Epidermal melanocyte (primary cell): ENCODE data around the gene FHIP1B.

ENCODE experiments used
- DNase-seq: peaks from one replicate; pipeline ENCODE4 v3.0.0; 2011; ENCODE audit warnings: low spot score; ENCODE audit not compliant: insufficient read length

The FHIP1B gene

GRCh38 chr11:6201481-6201880, 33.0 kb downstream of the FHIP1B start:
- DNase-seq = no peak

- no peak for DNase-seq
These were observed 33.5 kb downstream of the FHIP1B start for GRCh38 chr11:6200975-6201374.

- no peak for DNase-seq
These were observed 35.1 kb downstream of the FHIP1B start, which contains the start of gene OR52W1 for GRCh38 chr11:6199174-6199810. OR52W1 (plus strand) TSS chr11:6199224; CDS start chr11:6199224, 0 bp downstream.

GRCh38 chr11:6197466-6198200, 36.8 kb downstream of the FHIP1B start:
- no peak for DNase-seq

- no peak for DNase-seq
These were observed 38.0 kb downstream of the FHIP1B start for GRCh38 chr11:6196396-6196795.

GRCh38 chr11:6194065-6194581, 40.3 kb downstream of the FHIP1B start:
- no peak for DNase-seq

- DNase-seq = no peak
These were observed 42.7 kb downstream of the FHIP1B start for GRCh38 chr11:6191742-6192141.

GRCh38 chr11:6175440-6175839, 59.0 kb downstream of the FHIP1B start:
- DNase-seq = no peak

GRCh38 chr11:6170226-6170625, 64.2 kb downstream of the FHIP1B start, which contains the start of gene OR52B2:
OR52B2 (minus strand) TSS chr11:6170326; CDS start chr11:6170326, 0 bp downstream.
- no peak for DNase-seq
